Measurements from ENCODE around the gene LIMS1. TPM values are rescaled to one million over a fixed set of nuclear protein-coding genes. Genes with fewer than 3 reads are reported as not detected.
A peak's percentile ranks its signal among the peaks of the same experiment; 100 is the strongest.
"Not testable (repeated sequence)": the region's sequence is repeated elsewhere in the genome, so short reads cannot be mapped to it uniquely, and the experiment has no call there.

Gene LIMS1
- total RNA-seq, 2 donors from 2014 or later, result 82.9 to 90.4 TPM

DNA sequence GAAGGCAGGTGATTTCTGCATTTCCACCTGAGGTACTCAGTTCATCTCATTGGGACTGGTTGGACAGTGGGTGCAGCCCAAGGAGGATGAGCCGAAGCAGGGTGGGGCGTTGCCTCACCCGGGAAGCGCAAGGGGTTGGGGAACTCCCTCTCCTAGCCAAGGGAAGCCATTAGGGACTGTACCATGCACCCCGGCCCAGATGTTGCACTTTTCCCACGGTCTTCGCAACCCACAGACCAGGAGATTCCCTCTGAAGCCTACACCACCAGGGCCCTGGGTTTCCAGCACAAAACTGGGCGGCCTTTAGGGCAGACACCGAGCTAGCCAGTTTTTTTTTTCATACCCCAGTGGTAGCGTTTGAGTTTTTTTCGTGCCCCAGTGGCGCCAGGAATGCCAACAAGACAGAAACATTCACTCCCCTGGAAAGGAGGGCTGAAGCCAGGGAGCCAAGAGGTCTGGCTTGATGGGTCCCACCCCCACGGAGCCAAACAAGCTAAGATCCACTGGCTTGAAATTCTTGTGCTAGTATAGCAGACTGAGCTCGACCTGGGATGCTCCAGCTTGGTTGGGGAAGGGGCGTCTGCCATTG, 109.1 kb downstream of the LIMS1 start:
- Histone ChIP-seq H3K4me3 (no peak overlapping the region), H3K27me3 (replicated peaks; ENCODE audit: insufficient read depth) (no peaks in the 10 kb centered on the region), H3K27ac (no peak overlapping the region), H3K36me3 (no peaks in the 10 kb centered on the region), H3K9me3 (no peaks in the 10 kb centered on the region), H3K4me1 (replicated peaks) (no peaks in the 10 kb centered on the region)
- TF ChIP-seq POLR2AphosphoS5 (IDR thresholded peaks at IDR 0.05) (no peak), POLR2A (IDR thresholded peaks at IDR 0.05) (no peak)
- TF ChIP-seq, protein P1, sequence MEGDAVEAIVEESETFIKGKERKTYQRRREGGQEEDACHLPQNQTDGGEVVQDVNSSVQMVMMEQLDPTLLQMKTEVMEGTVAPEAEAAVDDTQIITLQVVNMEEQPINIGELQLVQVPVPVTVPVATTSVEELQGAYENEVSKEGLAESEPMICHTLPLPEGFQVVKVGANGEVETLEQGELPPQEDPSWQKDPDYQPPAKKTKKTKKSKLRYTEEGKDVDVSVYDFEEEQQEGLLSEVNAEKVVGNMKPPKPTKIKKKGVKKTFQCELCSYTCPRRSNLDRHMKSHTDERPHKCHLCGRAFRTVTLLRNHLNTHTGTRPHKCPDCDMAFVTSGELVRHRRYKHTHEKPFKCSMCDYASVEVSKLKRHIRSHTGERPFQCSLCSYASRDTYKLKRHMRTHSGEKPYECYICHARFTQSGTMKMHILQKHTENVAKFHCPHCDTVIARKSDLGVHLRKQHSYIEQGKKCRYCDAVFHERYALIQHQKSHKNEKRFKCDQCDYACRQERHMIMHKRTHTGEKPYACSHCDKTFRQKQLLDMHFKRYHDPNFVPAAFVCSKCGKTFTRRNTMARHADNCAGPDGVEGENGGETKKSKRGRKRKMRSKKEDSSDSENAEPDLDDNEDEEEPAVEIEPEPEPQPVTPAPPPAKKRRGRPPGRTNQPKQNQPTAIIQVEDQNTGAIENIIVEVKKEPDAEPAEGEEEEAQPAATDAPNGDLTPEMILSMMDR (IDR thresholded peaks at IDR 0.05), result no peak
- DNase-seq (ENCODE audit: low spot score), result no peak
- intact Hi-C loops (cut with DNase I), result no loop called here
- 92% methylated on average over 15 of the region's 15 CpGs for WGBS

DNA sequence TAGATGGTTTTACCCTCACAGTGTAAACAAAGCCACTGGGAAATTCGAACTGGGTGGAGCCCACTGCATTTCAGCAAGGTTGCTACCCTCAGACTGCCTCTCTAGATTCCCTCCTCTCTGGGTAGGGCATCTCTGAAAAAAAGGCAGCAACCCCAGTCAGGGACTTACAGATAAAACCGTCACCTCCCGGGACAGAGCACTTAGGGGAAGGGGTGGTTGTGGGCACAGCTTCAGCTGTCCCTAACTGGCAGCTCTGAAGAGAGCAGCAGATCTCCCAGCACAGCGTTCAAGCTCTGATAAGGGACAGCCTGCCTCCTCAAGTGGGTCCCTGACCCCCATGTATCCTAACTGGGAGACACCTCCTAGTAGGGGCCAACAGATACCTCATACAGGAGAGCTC, 109.6 kb downstream of the LIMS1 start:
- H3K4me3 ChIP-seq; DNase-seq (ENCODE audit: low spot score); H3K36me3 ChIP-seq; H3K4me1 ChIP-seq (replicated peaks); H3K27ac ChIP-seq; intact Hi-C loops (cut with DNase I); H3K27me3 ChIP-seq (replicated peaks; ENCODE audit: insufficient read depth); H3K9me3 ChIP-seq: not testable (repeated sequence)
- 89% methylated on average over 4 of the region's 4 CpGs for WGBS

DNA sequence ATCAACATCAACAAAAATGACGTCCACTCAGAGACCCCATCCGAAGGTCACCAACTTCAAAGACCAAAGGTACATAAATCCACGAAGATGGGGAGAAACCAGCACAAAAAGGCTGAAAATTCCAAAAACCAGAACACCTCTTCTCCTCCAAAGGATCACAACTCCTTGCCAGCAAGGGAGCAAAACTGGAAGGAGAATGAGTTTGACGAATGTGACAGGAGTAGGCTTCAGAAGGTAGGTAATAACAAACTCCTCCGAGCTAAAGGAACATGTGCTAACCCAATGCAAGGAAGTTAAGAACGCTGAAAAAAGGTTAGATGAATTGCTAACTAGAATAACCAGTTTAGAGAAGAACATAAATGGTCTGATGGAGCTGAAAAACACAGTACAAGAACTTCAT, 110.2 kb downstream of the LIMS1 start:
- H3K36me3 ChIP-seq; DNase-seq (ENCODE audit: low spot score); intact Hi-C loops (cut with DNase I); H3K27ac ChIP-seq; H3K27me3 ChIP-seq (replicated peaks; ENCODE audit: insufficient read depth); H3K4me1 ChIP-seq (replicated peaks); H3K9me3 ChIP-seq; H3K4me3 ChIP-seq: not testable (repeated sequence)
- 90% methylated on average over 6 of the region's 6 CpGs for WGBS

DNA sequence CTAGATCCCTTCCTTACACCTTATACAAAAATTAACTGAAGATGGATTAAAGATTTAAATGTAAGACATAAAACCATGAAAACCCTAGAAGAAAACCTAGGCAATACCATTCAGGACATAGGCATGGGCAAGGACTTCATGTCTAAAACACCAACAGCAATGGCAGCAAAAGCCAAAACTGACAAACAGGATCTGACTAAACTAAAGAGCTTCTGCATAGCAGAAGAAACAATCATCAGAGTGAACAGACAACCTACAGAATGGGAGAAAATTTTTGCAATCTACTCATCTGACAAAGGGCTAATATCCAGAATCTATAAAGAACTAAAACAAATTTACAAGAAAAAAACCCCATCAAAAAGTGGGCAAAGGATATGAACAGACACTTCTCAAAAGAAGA, 114.5 kb downstream of the LIMS1 start:
- intact Hi-C loops (cut with DNase I); H3K4me1 ChIP-seq (replicated peaks); H3K4me3 ChIP-seq; H3K36me3 ChIP-seq; H3K9me3 ChIP-seq; H3K27me3 ChIP-seq (replicated peaks; ENCODE audit: insufficient read depth); DNase-seq (ENCODE audit: low spot score); H3K27ac ChIP-seq: not testable (repeated sequence)

DNA sequence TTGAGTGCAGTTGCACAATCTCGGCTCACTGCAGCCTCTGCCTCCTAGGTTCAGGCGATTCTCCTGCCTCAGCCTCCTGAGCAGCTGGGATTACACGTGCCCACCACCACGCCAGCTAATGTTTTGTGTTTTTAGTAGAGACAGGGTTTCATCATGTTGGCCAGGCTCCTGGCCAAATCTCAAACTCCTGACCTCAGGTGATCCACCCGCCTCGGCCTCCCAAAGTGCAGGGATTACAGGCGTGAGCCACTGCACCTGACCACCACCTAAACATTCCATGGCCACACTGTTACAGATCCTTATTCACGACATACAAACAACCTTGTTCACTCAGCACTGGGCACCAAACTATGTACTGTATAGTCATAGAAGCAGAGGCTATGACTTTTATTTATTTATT, 116.2 kb downstream of the LIMS1 start:
- H3K27ac ChIP-seq; intact Hi-C loops (cut with DNase I); DNase-seq (ENCODE audit: low spot score); H3K27me3 ChIP-seq (replicated peaks; ENCODE audit: insufficient read depth); H3K36me3 ChIP-seq; H3K9me3 ChIP-seq; H3K4me1 ChIP-seq (replicated peaks); H3K4me3 ChIP-seq: not testable (repeated sequence)
- WGBS, result 95% methylated on average over 8 of the region's 8 CpGs

DNA sequence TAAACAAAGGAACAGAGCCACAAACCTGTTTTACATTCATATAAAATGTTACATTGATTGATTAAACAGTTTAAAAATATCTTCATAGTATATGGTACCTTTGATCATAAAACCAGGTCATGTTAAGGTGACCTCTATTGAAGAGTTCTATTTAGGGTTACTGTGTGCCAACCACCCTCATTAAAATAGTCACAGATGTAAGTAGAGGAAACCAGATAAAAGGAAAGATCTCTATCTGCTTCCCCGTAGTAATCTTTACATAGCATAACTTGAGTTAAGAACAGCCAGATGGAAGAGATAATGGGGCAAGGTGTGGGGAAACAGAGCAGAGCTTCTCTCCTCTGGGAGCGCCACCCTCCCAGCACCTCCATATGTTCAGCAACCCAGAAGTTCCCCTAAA, 117.2 kb downstream of the LIMS1 start:
- DNase-seq (ENCODE audit: low spot score); intact Hi-C loops (cut with DNase I); H3K4me3 ChIP-seq; H3K4me1 ChIP-seq (replicated peaks); H3K27ac ChIP-seq; H3K27me3 ChIP-seq (replicated peaks; ENCODE audit: insufficient read depth); H3K9me3 ChIP-seq; H3K36me3 ChIP-seq: not testable (repeated sequence)
- 0% methylated on average over 1 of the region's 2 CpGs for WGBS

DNA sequence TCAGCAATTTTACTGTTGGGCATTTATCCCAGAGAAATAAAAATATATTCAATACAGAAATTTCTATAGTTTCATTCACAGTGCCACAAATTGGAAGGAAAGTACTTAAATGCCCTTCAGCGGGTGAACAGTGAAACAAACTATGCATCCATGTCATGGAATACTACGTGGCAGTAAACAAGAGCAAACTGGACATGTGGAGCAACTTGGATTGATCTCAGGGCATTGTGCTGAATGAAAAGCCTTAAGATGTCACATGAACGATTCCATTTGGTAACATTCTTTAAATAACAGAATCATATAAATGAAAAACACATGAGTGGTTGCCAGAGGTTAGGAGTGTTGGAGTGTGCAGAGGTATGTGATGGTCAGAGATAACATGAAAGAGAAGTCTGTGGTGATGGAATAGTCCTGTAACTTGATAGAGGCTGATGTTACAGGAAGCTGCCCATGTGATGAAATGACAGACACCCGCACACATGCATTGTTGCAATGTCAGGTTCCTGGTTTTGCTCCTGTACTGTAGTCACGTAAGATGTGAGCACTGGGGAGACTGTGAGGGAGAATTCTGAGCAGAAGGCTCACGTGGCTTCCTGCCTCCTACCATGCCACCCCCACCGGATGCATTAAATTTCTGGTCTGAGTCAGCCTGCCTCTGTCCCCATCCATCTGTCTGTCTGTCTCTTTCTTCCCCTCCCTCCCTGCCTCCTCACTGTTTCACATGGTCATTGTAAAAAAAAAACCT, 118.1 kb downstream of the LIMS1 start:
- 59% methylated on average over 7 of the region's 7 CpGs for WGBS
- H3K27me3 ChIP-seq (replicated peaks; ENCODE audit: insufficient read depth); H3K4me1 ChIP-seq (replicated peaks); H3K27ac ChIP-seq; H3K36me3 ChIP-seq; H3K4me3 ChIP-seq; intact Hi-C loops (cut with DNase I); DNase-seq (ENCODE audit: low spot score); H3K9me3 ChIP-seq: not testable (repeated sequence)

DNA sequence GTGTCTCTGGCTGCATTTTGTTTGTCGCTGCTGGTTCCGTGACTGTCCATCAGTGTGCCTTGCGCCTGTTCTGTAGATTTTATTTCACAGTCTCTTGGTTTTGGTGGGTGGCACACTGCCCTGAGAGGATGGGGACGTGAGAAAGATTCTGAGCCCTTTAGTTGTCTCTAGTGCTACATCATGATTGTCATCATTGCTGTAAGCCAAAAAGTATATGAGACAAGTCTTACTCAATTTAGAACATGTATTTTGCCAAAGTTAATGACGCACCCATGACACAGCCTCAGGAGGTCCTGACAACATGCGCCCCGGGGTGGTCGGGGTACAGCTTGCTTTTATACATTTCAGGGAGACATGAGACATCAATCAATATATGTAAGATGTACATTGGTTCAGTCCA, 119.2 kb downstream of the LIMS1 start:
- DNase-seq (ENCODE audit: low spot score); intact Hi-C loops (cut with DNase I); H3K36me3 ChIP-seq; H3K27me3 ChIP-seq (replicated peaks; ENCODE audit: insufficient read depth); H3K4me1 ChIP-seq (replicated peaks); H3K27ac ChIP-seq; H3K9me3 ChIP-seq; H3K4me3 ChIP-seq: not testable (repeated sequence)
- 60% methylated on average over 1 of the region's 8 CpGs for WGBS

DNA sequence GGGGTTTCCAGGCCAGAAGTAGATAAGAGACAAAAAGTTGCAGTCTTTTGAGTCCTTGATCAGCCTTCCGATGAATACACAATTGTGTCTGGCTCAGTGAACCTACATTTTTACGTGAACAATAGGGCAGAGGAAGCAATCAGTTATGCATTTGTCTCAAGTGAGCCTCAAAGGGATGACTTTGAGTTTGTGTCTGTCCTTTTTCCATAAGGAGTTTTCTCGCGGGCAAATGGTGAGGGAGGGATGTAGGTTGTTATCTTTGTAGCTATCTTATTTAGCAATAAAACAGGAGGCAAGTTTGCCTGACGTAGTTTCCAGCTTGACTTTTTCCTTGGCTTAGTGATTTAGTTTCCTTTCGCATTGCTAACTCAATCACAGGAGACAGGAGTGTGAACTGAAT, 119.6 kb downstream of the LIMS1 start:
- H3K27me3 ChIP-seq (replicated peaks; ENCODE audit: insufficient read depth), result not testable (repeated sequence)

More for the DNA sequence above, 119.6 kb downstream of the LIMS1 start:
- intact Hi-C loops (cut with DNase I); H3K4me3 ChIP-seq; H3K9me3 ChIP-seq; H3K4me1 ChIP-seq (replicated peaks); H3K36me3 ChIP-seq; DNase-seq (ENCODE audit: low spot score): not testable (repeated sequence)
- 11% methylated on average over 5 of the region's 6 CpGs for WGBS
- peak overlapping the region; percentile 31 to 57 for H3K27ac ChIP-seq

All from prostate gland (tissue), 2 donors.